Peyer's patch (tissue), 4 donors: ENCODE data around the gene VAV3.

ENCODE experiments used
- POLR2A ChIP-seq, 2 donors: fragments of 450-650 bp; IDR thresholded peaks; one replicate each; pipeline ENCODE4 v1.5.1; 2017; ENCODE audit warnings: antibody characterized with exemption in 2 of 2, mild to moderate bottlenecking in 2 of 2, moderate library complexity in 2 of 2
- TF ChIP-seq, protein P1 (sequence below), 6 experiments: fragments of 450-650 bp in 4 of 6; fragments of 200-600 bp in 2 of 6; sonication (generic) in 1 of 6; IDR thresholded peaks; one replicate each; pipeline ENCODE4 v1.5.1; 2017 to 2019; ENCODE audit warnings: antibody characterized with exemption in 6 of 6, mild to moderate bottlenecking in 3 of 6, moderate library complexity in 1 of 6

DNA sequence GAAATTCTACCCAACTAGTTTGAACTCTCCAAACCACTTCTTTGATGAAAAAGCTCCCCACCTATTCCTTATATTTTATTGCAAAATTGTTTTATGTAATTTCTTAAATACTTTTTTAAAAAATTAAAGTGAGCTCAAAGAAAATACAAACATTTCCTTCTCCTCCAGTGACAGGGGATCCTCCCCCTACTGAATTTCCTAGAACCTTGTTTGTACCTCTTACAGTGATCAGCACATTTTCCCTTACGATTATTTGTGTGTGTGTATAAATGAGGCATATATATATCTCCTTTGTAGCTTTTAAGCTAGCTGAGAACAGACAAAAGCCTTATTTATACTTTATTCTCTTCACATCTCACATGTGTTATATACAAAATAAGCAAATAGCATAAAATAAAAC is 44.4 kb downstream of the VAV3 start:
- TF ChIP-seq, protein P1, sequence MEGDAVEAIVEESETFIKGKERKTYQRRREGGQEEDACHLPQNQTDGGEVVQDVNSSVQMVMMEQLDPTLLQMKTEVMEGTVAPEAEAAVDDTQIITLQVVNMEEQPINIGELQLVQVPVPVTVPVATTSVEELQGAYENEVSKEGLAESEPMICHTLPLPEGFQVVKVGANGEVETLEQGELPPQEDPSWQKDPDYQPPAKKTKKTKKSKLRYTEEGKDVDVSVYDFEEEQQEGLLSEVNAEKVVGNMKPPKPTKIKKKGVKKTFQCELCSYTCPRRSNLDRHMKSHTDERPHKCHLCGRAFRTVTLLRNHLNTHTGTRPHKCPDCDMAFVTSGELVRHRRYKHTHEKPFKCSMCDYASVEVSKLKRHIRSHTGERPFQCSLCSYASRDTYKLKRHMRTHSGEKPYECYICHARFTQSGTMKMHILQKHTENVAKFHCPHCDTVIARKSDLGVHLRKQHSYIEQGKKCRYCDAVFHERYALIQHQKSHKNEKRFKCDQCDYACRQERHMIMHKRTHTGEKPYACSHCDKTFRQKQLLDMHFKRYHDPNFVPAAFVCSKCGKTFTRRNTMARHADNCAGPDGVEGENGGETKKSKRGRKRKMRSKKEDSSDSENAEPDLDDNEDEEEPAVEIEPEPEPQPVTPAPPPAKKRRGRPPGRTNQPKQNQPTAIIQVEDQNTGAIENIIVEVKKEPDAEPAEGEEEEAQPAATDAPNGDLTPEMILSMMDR (IDR thresholded peaks at IDR 0.05) = no peak
- no peak for TF ChIP-seq POLR2A (IDR thresholded peaks at IDR 0.05)
